GM18505 (cell line): ENCODE results near the gene STK32C.

Experiments
- ATAC-seq: cut with Tn5 transposase; IDR thresholded peaks from one replicate; pipeline ENCODE4 v1.9.1; 2021; ENCODE audit not compliant: unreplicated experiment
- POLR2A ChIP-seq: IDR thresholded peaks from 4 replicates; pipeline ENCODE4 v1.6.1; 2011; ENCODE audit warnings: borderline replicate concordance; ENCODE audit not compliant: insufficient read depth, insufficient read length; ENCODE audit errors: extremely low read depth

STK32C gene

GRCh38 chr10:132198381-132199181, 109.2 kb downstream of the STK32C start:
- no peak for ATAC-seq
- no peak for TF ChIP-seq POLR2A

- ATAC-seq: no peak
- TF ChIP-seq POLR2A: no peak
These were observed 109.7 kb downstream of the STK32C start for GRCh38 chr10:132198068-132198370.

GRCh38 chr10:132197271-132198067, 110.3 kb downstream of the STK32C start:
- no peak for ATAC-seq
- TF ChIP-seq POLR2A: no peak

GRCh38 chr10:132196178-132197113, 111.3 kb downstream of the STK32C start:
- no peak for ATAC-seq
- no peak for TF ChIP-seq POLR2A

DNA sequence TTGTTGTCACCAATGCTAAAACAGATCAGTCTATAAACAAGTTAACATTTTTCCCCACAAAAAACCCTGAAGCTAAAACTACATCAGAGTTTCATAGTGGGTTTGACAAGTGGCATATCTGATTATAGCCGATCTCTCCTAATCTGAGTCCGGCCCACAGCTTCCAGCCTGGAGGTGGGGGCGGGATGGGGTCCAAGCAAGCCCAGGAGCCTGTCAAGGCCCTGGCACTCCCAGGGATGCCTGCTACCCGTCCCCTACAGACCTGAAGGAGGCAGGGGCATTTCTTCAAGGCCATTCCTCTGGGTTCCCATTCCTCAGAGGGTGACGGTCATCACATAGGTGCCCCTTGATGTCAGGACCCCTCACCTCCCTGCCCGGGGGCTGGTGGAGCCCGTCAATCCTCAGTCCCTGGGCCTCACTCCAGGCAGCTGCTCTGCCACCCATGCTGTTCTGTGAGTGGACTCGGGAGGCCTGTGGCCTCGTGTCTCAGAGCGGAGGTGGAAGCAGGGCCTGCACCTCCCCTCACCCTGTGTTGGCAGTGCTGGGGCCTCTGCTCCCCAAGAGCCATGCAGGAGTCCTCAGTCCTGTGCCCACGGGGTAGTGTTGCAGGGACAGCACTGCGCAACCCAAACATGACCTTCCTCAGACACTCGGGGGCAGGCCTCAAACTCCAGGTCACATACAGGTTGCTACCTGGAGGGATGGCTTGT, 112.2 kb downstream of the STK32C start:
- no peak for TF ChIP-seq POLR2A
- ATAC-seq: no peak

DNA sequence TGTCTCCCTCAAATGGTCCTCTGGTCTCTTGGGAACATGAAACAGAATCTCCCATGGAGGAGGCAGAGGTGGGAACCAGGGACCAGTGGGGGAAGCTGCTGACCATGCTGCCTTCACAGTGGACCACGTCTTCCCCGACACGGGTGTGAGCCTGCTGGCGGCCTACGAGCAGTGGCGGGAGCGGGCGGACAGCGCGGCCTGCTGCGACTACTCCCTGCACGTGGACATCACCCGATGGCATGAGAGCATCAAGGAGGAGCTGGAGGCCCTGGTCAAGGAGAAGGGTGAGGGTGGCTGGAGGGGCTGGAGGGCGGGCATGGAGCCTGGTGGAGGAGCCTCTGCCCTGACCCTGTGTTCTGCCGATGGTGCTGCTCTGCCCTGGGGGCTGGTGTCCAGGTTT, 113.0 kb downstream of the STK32C start:
- TF ChIP-seq POLR2A: no peak
- ATAC-seq: no peak

GRCh38 chr10:132193907-132194552, 113.7 kb downstream of the STK32C start:
- no peak for ATAC-seq

DNA sequence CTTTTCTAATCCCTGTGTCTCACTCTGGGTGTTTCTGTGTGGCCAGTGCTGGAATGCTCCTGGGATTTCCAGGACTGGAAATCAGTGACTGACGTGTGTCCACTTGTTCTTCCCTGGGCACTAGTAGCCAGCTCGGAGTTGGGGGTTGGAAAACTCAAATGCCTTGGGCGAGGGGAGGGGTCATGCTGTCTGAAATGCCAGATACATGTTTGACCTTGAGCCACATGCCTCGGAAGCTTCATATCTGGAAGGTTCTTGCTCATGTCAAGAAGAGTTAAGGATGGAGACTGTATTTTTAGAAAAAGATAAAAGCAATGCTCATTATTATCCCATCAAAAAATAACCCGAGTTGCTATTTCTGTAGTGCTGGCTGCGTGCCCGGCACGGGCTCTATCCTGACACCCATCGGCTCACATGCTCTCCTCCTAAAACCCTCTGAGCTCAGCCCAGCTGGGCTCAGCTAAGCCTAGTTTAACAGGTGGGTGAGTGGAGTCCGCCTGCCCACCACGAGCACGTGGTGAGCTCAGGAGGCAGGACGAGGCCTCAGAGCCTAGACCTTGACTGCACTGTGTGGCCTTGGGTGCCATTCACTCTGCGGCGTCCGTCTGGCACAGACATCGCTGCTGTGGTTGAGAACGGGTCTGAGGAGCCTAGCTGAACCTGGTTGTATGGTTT, 114.6 kb downstream of the STK32C start:
- TF ChIP-seq POLR2A: no peak

More at GRCh38 chr10:132193907-132194552, 113.7 kb downstream of the STK32C start:
- no peak for TF ChIP-seq POLR2A

DNA sequence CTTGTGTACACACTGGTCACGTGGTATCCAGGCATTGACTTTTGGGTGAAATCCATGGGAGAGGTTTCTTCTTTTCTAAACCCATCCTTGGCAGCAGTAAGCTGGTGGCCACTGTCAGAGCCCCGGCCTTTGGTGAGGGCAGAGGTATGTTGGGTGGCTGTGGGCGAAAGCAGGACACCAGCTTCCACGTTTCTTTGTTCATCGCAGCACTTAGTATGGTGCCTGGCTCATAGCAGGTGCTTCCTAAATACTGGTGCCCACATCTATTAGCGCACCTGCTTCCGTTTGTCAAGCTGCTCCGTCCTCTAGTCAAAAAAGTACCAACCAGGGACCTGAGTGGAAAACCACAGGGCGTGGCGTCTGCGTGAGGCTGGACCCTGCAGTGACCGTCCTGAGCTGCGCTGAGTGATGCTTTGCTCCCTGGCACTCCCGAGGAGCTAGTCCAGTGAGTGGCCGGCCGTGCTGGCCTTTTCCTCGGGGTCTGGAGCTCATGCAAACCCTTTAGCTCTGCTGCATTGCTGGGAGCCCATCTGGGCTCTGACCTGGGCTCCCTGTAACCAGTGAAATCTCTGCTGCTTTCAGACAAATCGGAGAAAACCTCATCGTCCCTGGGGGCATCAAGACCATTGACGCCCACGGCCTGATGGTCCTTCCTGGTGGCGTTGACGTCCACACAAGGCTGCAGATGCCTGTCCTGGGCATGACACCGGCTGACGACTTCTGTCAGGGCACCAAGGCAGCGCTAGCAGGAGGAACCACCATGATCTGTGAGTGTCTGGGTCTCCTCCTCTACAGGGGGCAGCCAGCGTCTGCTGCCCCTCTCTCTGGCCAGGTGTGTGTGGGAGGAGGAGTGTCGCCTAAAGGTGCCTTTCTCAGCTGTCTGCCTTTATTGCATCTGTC, 115.4 kb downstream of the STK32C start:
- no peak for ATAC-seq

More for the DNA sequence above, 114.6 kb downstream of the STK32C start:
- ATAC-seq: no peak

GRCh38 chr10:132189810-132190422, 117.8 kb downstream of the STK32C start:
- no peak for ATAC-seq
- TF ChIP-seq POLR2A: no peak

More for the DNA sequence above, 115.4 kb downstream of the STK32C start:
- no peak for TF ChIP-seq POLR2A
